H9 (cell line): ENCODE measurements around the gene ZNF774. TPM values are rescaled to one million over a fixed set of nuclear protein-coding genes. Genes with fewer than 3 reads are reported as not detected.

Experiments used
- DNase-seq: peaks from one replicate; pipeline ENCODE4 v3.0.0-alpha.2; 2017
- H2AFZ ChIP-seq: one replicate; pipeline ENCODE4 v1.6.1; 2013; ENCODE audit warnings: mild to moderate bottlenecking, low read length, control low read depth, moderate library complexity
- H2AK5ac ChIP-seq: 2 replicates; pipeline ENCODE4 v1.6.1; 2013; ENCODE audit warnings: low read length, control low read depth, mixed read lengths; ENCODE audit not compliant: insufficient read length
- H2BK120ac ChIP-seq: one replicate; pipeline ENCODE4 v1.6.1; 2013; ENCODE audit warnings: low read depth, mild to moderate bottlenecking, low read length, control low read depth, inconsistent platforms; ENCODE audit not compliant: poor library complexity, severe bottlenecking
- H2BK12ac ChIP-seq: 2 replicates; pipeline ENCODE4 v1.6.1; 2013; ENCODE audit warnings: low read length, control low read depth, mixed read lengths, low read depth; ENCODE audit not compliant: insufficient read length
- H2BK15ac ChIP-seq: 2 replicates; pipeline ENCODE4 v1.6.1; 2013; ENCODE audit warnings: low read depth, low read length, control low read depth
- H2BK20ac ChIP-seq: one replicate; pipeline ENCODE4 v1.6.1; 2013; ENCODE audit warnings: low read depth, mild to moderate bottlenecking, low read length, control low read depth, inconsistent platforms; ENCODE audit not compliant: poor library complexity, severe bottlenecking
- H2BK5ac ChIP-seq: 2 replicates; pipeline ENCODE4 v1.6.1; 2013; ENCODE audit warnings: low read length, control low read depth, mixed read lengths; ENCODE audit not compliant: insufficient read length
- H3K14ac ChIP-seq: 2 replicates; pipeline ENCODE4 v1.6.1; 2013; ENCODE audit warnings: low read length, control low read depth; ENCODE audit not compliant: insufficient read depth
- H3K18ac ChIP-seq: 2 replicates; pipeline ENCODE4 v1.6.1; 2013; ENCODE audit warnings: low read depth, mild to moderate bottlenecking, mixed read lengths, low read length, control low read depth; ENCODE audit not compliant: insufficient read length
- H3K23ac ChIP-seq: 2 replicates; pipeline ENCODE4 v1.6.1; 2013; ENCODE audit warnings: low read length, control low read depth, mixed read lengths, low read depth; ENCODE audit not compliant: insufficient read length
- H3K23me2 ChIP-seq: 2 replicates; pipeline ENCODE4 v1.6.1; 2013; ENCODE audit warnings: low read depth, mild to moderate bottlenecking, mixed read lengths, low read length, control low read depth; ENCODE audit not compliant: insufficient read length, poor library complexity, severe bottlenecking
- H3K27ac ChIP-seq: 2 replicates; pipeline ENCODE4 v1.5.1; 2013; ENCODE audit warnings: low read length, control low read depth, mixed read lengths, low read depth; ENCODE audit not compliant: insufficient read length
- H3K27me3 ChIP-seq: 2 replicates; pipeline ENCODE4 v1.6.1; 2013; ENCODE audit warnings: low read length, control low read depth, inconsistent platforms; ENCODE audit not compliant: insufficient read depth
- H3K4ac ChIP-seq: 2 replicates; pipeline ENCODE4 v1.6.1; 2013; ENCODE audit warnings: low read depth, mild to moderate bottlenecking, control low read depth, inconsistent platforms, low read length, moderate library complexity
- H3K4me1 ChIP-seq: 2 replicates; pipeline ENCODE4 v1.6.1; 2013; ENCODE audit warnings: low read length, control low read depth, inconsistent platforms; ENCODE audit not compliant: insufficient read depth
- H3K4me2 ChIP-seq: 2 replicates; pipeline ENCODE4 v1.6.1; 2013; ENCODE audit warnings: low read length, control low read depth, mixed read lengths; ENCODE audit not compliant: insufficient read length, insufficient read depth
- H3K56ac ChIP-seq: 2 replicates; pipeline ENCODE4 v1.6.1; 2013; ENCODE audit warnings: low read depth, mild to moderate bottlenecking, mixed read lengths, low read length, control low read depth; ENCODE audit not compliant: insufficient read length
- H3K79me1 ChIP-seq: 2 replicates; pipeline ENCODE4 v1.6.1; 2013; ENCODE audit warnings: low read depth, mild to moderate bottlenecking, moderate library complexity, low read length, control low read depth, inconsistent platforms; ENCODE audit not compliant: insufficient read depth, poor library complexity, severe bottlenecking
- H3K79me2 ChIP-seq: 2 replicates; pipeline ENCODE4 v1.6.1; 2013; ENCODE audit warnings: low read length, control low read depth, inconsistent platforms; ENCODE audit not compliant: insufficient read depth
- H3K9ac ChIP-seq: 2 replicates; pipeline ENCODE4 v1.6.1; 2013; ENCODE audit warnings: low read length, control low read depth, mixed read lengths; ENCODE audit not compliant: insufficient read length; ENCODE audit errors: extremely low read depth
- H3K9me3 ChIP-seq: one replicate; pipeline ENCODE4 v1.6.1; 2013; ENCODE audit warnings: low read depth, low read length, inconsistent platforms; ENCODE audit not compliant: control insufficient read depth
- H3T11ph ChIP-seq: one replicate; pipeline ENCODE4 v1.6.1; 2013; ENCODE audit warnings: mild to moderate bottlenecking, low read length, control low read depth, inconsistent platforms
- H4K20me1 ChIP-seq: one replicate; pipeline ENCODE4 v1.6.1; 2013; ENCODE audit not compliant: control insufficient read depth, insufficient read length, insufficient read depth
- H4K5ac ChIP-seq: 2 replicates; pipeline ENCODE4 v1.6.1; 2013; ENCODE audit warnings: low read depth, mild to moderate bottlenecking, mixed read lengths, low read length, control low read depth; ENCODE audit not compliant: insufficient read length
- H4K8ac ChIP-seq: replicated peaks from 2 replicates; pipeline ENCODE4 v1.6.1; 2013; ENCODE audit warnings: low read length, control low read depth, mixed read lengths, low read depth; ENCODE audit not compliant: insufficient read length
- H4K91ac ChIP-seq: 2 replicates; pipeline ENCODE4 v1.6.1; 2013; ENCODE audit warnings: low read depth, mild to moderate bottlenecking, moderate library complexity, mixed read lengths, low read length, control low read depth; ENCODE audit not compliant: insufficient read length
- H3K27ac Mint-ChIP-seq, 3 experiments: 2 replicates in 2 of 3; 3 replicates in 1 of 3; pipeline ENCODE4 v1.8.0; 2020 to 2021; ENCODE audit warnings: mixed read lengths in 3 of 3, mild to moderate bottlenecking in 1 of 3, moderate library complexity in 1 of 3
- H3K27me3 Mint-ChIP-seq: 2 replicates; pipeline ENCODE4 v1.8.0; 2021; ENCODE audit warnings: low read depth, mild to moderate bottlenecking, moderate library complexity, mixed read lengths
- H3K36me3 Mint-ChIP-seq, 3 experiments: 2 replicates in 2 of 3; 3 replicates in 1 of 3; pipeline ENCODE4 v1.8.0; 2020 to 2021; ENCODE audit warnings: low read depth in 3 of 3, mixed read lengths in 3 of 3; ENCODE audit not compliant: insufficient read depth in 1 of 3
- H3K4me1 Mint-ChIP-seq, 2 experiments: 2 replicates each; pipeline ENCODE4 v1.8.0; 2020; ENCODE audit warnings: mixed read lengths in 2 of 2
- H3K4me3 Mint-ChIP-seq, 2 experiments: 2 replicates in 1 of 2; 3 replicates in 1 of 2; pipeline ENCODE4 v1.8.0; 2020 to 2021; ENCODE audit warnings: mild to moderate bottlenecking in 2 of 2, mixed read lengths in 2 of 2, moderate library complexity in 1 of 2
- H3K9me3 Mint-ChIP-seq, 2 experiments: 2 replicates in 1 of 2; 3 replicates in 1 of 2; pipeline ENCODE4 v1.8.0; 2020; ENCODE audit warnings: mild to moderate bottlenecking in 2 of 2, mixed read lengths in 2 of 2, moderate library complexity in 1 of 2
- WGBS: extraction: QIAGEN DNeasy Blood & Tissue Kit; methylation state at CpG from one replicate; pipeline ENCODE4 v1.1.7; 2013; ENCODE audit warnings: missing lambda C conversion rate, low lambda C conversion rate, mixed read lengths; ENCODE audit not compliant: insufficient read length; ENCODE audit errors: extremely low coverage; 5-methylcytosine and 5-hydroxymethylcytosine counted together
- total RNA-seq: library from RNA; stranded (reverse); gene quantifications from 2 replicates; pipeline ENCODE4 v1.2.1, GENCODE V29; 2021
- TF ChIP-seq, protein P1 (sequence below): fragments of 200-600 bp; sonication (generic); conservative IDR thresholded peaks from 3 replicates; pipeline ENCODE4 v1.8.0; 2021; ENCODE audit warnings: antibody characterized with exemption, mild to moderate bottlenecking

ZNF774 gene
- total RNA-seq, 1 experiment from 2014 or later: 2.5 TPM

DNA sequence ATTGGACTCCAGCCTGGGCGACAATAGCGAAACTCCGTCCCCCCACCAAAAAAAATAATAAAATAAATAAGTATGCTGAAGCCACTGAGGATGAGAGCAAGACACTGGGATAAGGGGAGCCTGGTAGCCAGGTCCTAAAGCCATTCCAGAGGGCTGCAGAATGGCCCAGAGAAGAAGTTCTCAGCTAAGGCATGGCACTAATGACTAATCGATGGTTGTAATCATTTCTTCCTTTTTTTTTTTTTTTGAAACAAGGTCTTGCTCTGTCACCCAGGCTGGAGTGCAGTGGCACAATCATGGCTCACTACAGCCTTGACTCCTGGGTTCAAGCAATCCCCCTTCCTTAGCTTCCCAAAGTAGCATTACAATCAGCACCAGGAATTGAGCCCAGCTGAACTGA is 25.6 kb upstream of the ZNF774 start:
- H3K27ac ChIP-seq: no peak overlapping the region
- no peak overlapping the region for H3K4ac ChIP-seq
- no peaks in the 10 kb centered on the region for H3K79me1 ChIP-seq
- WGBS: no CpG with 5 or more reads among the region's 4 CpGs
- Mint-ChIP-seq H3K36me3 (no peaks in the 10 kb centered on the region), H3K4me3 (no peak overlapping the region), H3K27me3 (no peaks in the 10 kb centered on the region), H3K27ac (no peak overlapping the region), H3K9me3 (no peaks in the 10 kb centered on the region), H3K4me1 (no peaks in the 10 kb centered on the region)
- H3K79me2 ChIP-seq: no peaks in the 10 kb centered on the region
- H2BK12ac ChIP-seq: no peak overlapping the region
- H4K5ac ChIP-seq: no peak overlapping the region
- H3K9ac ChIP-seq: no peak overlapping the region
- H3T11ph ChIP-seq: no peak overlapping the region
- no peak overlapping the region for H3K23ac ChIP-seq
- no peak overlapping the region for H2BK120ac ChIP-seq
- H3K27me3 ChIP-seq: no peaks in the 10 kb centered on the region
- H4K8ac ChIP-seq: no peak overlapping the region
- H3K23me2 ChIP-seq: no peaks in the 10 kb centered on the region
- no peak overlapping the region for H2AFZ ChIP-seq
- no peak overlapping the region for H4K91ac ChIP-seq
- no peaks in the 10 kb centered on the region for H4K20me1 ChIP-seq
- no peak overlapping the region for H2BK5ac ChIP-seq
- no peak overlapping the region for H2BK15ac ChIP-seq
- no peak overlapping the region for H3K4me2 ChIP-seq
- H3K18ac ChIP-seq: no peak overlapping the region
- no peak overlapping the region for H3K56ac ChIP-seq
- no peak overlapping the region for H3K14ac ChIP-seq
- H3K9me3 ChIP-seq: no peaks in the 10 kb centered on the region
- DNase-seq: no peak
- H2AK5ac ChIP-seq: no peak overlapping the region
- no peaks in the 10 kb centered on the region for H3K4me1 ChIP-seq
- TF ChIP-seq, protein P1, sequence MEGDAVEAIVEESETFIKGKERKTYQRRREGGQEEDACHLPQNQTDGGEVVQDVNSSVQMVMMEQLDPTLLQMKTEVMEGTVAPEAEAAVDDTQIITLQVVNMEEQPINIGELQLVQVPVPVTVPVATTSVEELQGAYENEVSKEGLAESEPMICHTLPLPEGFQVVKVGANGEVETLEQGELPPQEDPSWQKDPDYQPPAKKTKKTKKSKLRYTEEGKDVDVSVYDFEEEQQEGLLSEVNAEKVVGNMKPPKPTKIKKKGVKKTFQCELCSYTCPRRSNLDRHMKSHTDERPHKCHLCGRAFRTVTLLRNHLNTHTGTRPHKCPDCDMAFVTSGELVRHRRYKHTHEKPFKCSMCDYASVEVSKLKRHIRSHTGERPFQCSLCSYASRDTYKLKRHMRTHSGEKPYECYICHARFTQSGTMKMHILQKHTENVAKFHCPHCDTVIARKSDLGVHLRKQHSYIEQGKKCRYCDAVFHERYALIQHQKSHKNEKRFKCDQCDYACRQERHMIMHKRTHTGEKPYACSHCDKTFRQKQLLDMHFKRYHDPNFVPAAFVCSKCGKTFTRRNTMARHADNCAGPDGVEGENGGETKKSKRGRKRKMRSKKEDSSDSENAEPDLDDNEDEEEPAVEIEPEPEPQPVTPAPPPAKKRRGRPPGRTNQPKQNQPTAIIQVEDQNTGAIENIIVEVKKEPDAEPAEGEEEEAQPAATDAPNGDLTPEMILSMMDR: no peak
- no peak overlapping the region for H2BK20ac ChIP-seq
